D721Med (cell line): Measurements from ENCODE around the gene RPL15.
"Not testable (repeated sequence)": the region's sequence is repeated elsewhere in the genome, so short reads cannot be mapped to it uniquely, and the experiment has no call there.

Source experiments
- DNase-seq: peaks from one replicate; pipeline ENCODE4 v3.0.0; 2011; ENCODE audit warnings: low spot score; ENCODE audit not compliant: insufficient read length
- FAIRE-seq: peaks from 2 replicates; lab custom pipeline; 2011; peaks lifted over from hg19 to GRCh38; lab: Jason Lieb, UNC
- TF ChIP-seq, protein P1 (sequence below): IDR thresholded peaks from 2 replicates; pipeline ENCODE4 v1.5.1; 2012; ENCODE audit warnings: mild to moderate bottlenecking, control low read depth; ENCODE audit not compliant: insufficient read depth; ENCODE audit errors: missing control alignments

The RPL15 gene

GRCh38 chr3:23894254-23895061 is 22.5 kb upstream of the RPL15 start:
- FAIRE-seq (no peak), DNase-seq (no peak)
- TF ChIP-seq, protein P1, sequence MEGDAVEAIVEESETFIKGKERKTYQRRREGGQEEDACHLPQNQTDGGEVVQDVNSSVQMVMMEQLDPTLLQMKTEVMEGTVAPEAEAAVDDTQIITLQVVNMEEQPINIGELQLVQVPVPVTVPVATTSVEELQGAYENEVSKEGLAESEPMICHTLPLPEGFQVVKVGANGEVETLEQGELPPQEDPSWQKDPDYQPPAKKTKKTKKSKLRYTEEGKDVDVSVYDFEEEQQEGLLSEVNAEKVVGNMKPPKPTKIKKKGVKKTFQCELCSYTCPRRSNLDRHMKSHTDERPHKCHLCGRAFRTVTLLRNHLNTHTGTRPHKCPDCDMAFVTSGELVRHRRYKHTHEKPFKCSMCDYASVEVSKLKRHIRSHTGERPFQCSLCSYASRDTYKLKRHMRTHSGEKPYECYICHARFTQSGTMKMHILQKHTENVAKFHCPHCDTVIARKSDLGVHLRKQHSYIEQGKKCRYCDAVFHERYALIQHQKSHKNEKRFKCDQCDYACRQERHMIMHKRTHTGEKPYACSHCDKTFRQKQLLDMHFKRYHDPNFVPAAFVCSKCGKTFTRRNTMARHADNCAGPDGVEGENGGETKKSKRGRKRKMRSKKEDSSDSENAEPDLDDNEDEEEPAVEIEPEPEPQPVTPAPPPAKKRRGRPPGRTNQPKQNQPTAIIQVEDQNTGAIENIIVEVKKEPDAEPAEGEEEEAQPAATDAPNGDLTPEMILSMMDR, result no peak

GRCh38 chr3:23895181-23895580 is 21.8 kb upstream of the RPL15 start:
- no peak for DNase-seq
- TF ChIP-seq, protein P1, result no peak
- no peak for FAIRE-seq

- FAIRE-seq, result no peak
- TF ChIP-seq, protein P1, result no peak
- no peak for DNase-seq
Measured at GRCh38 chr3:23900744-23901143, 16.2 kb upstream of the RPL15 start.

- no peak for DNase-seq
- FAIRE-seq, result no peak
- TF ChIP-seq, protein P1, result no peak
Measured at GRCh38 chr3:23904545-23904944, 12.4 kb upstream of the RPL15 start.

GRCh38 chr3:23909341-23909740 is 7.6 kb upstream of the RPL15 start:
- DNase-seq (no peak), FAIRE-seq (no peak)
- TF ChIP-seq, protein P1, result no peak

- DNase-seq (no peak), FAIRE-seq (no peak)
- TF ChIP-seq, protein P1, result no peak
Measured at GRCh38 chr3:23911397-23911796, 5.5 kb upstream of the RPL15 start.

DNA sequence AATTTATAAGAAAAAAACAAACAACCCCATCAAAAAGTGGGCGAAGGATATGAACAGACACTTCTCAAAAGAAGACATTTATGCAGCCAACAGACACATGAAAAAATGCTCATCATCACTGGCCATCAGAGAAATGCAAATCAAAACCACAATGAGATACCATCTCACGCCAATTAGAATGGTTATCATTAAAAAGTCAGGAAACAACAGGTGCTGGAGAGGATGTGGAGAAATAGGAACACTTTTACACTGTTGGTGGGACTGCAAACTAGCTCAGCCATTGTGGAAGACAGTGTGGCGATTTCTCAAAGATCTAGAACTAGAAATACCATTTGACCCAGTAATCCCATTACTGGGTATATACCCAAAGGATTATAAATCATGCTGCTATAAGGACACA is 4.6 kb upstream of the RPL15 start:
- not testable (repeated sequence) for DNase-seq, FAIRE-seq
